OCI-LY3 (cell line): ENCODE data around the gene PPP1R37.

ENCODE experiments used
- H2AFZ ChIP-seq: fragments of 200-600, 300-600 bp; shearing (Covaris generic); 2 replicates; pipeline ENCODE4 v1.6.0; 2014; ENCODE audit warnings: antibody characterized with exemption, low read depth, low read length
- H3K27ac ChIP-seq: fragments of 200-600, 300-600 bp; sonication (generic); 2 replicates; pipeline ENCODE4 v1.5.1; 2014; ENCODE audit warnings: mild to moderate bottlenecking, low read length, moderate library complexity, mixed read lengths
- H3K27me3 ChIP-seq: fragments of 200-600, 300-600 bp; sonication (generic); 2 replicates; pipeline ENCODE4 v1.6.1; 2014; ENCODE audit warnings: low read depth, low read length, mixed read lengths
- H3K36me3 ChIP-seq: fragments of 200-600, 300-600 bp; sonication (generic); replicated peaks from 2 replicates; pipeline ENCODE3; 2014; ENCODE audit warnings: low read depth, low read length, mixed read lengths
- H3K4me1 ChIP-seq: fragments of 300-600, 200-600 bp; sonication (generic); 2 replicates; pipeline ENCODE4 v1.6.1; 2014; ENCODE audit warnings: low read length, mixed read lengths
- H3K4me2 ChIP-seq: fragments of 200-600, 300-600 bp; sonication (generic); 2 replicates; pipeline ENCODE4 v1.6.1; 2014; ENCODE audit warnings: low read length, mixed read lengths
- H3K4me3 ChIP-seq: fragments of 300-600, 200-600 bp; sonication (generic); 2 replicates; pipeline ENCODE4 v1.5.1; 2014; ENCODE audit warnings: antibody characterized with exemption, mild to moderate bottlenecking, low read length, moderate library complexity
- H3K79me2 ChIP-seq: fragments of 300-600, 200-600 bp; shearing (Covaris generic); 2 replicates; pipeline ENCODE4 v1.6.1; 2014; ENCODE audit warnings: mild to moderate bottlenecking, low read length, mixed read lengths
- H3K9ac ChIP-seq: fragments of 300-600, 200-600 bp; shearing (Covaris generic); 2 replicates; pipeline ENCODE4 v1.6.0; 2014; ENCODE audit warnings: mild to moderate bottlenecking, low read length, moderate library complexity
- H3K9me3 ChIP-seq: fragments of 200-600, 300-600 bp; shearing (Covaris generic); 2 replicates; pipeline ENCODE4 v1.6.1; 2014; ENCODE audit warnings: low read length, mixed read lengths; ENCODE audit not compliant: insufficient read depth
- H4K20me1 ChIP-seq: fragments of 200-600, 300-600 bp; sonication (generic); 2 replicates; pipeline ENCODE4 v1.6.1; 2016; ENCODE audit warnings: low read length, mixed read lengths; ENCODE audit not compliant: insufficient read depth
- EZH2phosphoT487 ChIP-seq: fragments of 200-600 bp; shearing (Covaris generic); IDR thresholded peaks from 2 replicates; pipeline ENCODE4 v1.6.1; 2018; ENCODE audit warnings: antibody characterized with exemption, mixed run types, low read depth
- TF ChIP-seq, protein P1 (sequence below): fragments of 200-600, 300-600 bp; sonication (generic); IDR thresholded peaks from 2 replicates; pipeline ENCODE4 v1.5.1; 2014; ENCODE audit warnings: antibody characterized with exemption, low read length, low read depth

PPP1R37 gene

DNA sequence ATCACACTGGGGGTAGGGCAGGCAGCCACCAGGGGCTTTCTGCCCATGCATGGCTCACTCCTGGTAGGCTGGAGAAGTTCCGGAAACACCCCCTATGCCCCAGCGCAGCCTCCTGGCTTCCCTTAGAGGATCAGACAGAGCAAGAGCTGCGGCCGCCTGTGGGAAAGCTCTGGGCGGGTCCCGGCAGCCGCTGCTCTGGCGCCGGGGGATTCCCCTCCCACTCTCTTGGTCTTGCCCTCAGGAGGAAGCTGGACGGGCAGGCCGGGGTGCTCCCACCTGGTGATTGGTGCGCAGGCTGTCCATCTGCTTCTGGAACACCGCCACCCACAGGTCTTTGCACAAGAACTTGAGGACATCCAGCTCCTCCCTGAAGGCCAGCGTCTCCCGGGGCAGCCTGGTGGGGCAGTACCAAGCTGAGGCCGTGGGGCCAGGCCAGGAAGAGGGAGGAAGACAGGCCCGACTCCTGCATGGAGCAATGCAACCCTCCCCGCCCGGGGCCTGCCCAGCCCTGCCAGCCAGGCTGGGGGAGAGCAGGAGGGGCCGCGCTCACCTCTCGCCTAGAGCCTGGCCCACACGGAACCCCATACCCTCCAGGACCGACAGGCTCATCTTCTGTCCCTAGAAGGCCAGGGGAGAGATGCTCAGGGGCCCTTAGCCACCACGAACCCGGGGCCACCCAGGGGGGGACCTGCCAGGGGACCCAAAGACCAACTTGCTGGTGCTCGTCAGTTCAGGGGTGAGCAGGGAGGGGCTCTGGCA is 71.8 kb downstream of the PPP1R37 start:
- Histone ChIP-seq H3K9me3 (no peaks in the 10 kb centered on the region), H3K27me3 (no peaks in the 10 kb centered on the region), H4K20me1 (no peaks in the 10 kb centered on the region), H3K79me2 (no peaks in the 10 kb centered on the region), H3K4me3 (peak overlapping the region; percentile 63), H2AFZ (peak overlapping the region; percentile 18; the same call in 1 of the 2 replicates), H3K4me1 (peaks cover 23% of the 10 kb centered on the region), H3K9ac (peak overlapping the region; percentile 61), H3K36me3 (no peaks in the 10 kb centered on the region), H3K4me2 (peak overlapping the region; percentile 78), H3K27ac (peak overlapping the region; percentile 66)
- no peak for TF ChIP-seq EZH2phosphoT487
- TF ChIP-seq, protein P1, sequence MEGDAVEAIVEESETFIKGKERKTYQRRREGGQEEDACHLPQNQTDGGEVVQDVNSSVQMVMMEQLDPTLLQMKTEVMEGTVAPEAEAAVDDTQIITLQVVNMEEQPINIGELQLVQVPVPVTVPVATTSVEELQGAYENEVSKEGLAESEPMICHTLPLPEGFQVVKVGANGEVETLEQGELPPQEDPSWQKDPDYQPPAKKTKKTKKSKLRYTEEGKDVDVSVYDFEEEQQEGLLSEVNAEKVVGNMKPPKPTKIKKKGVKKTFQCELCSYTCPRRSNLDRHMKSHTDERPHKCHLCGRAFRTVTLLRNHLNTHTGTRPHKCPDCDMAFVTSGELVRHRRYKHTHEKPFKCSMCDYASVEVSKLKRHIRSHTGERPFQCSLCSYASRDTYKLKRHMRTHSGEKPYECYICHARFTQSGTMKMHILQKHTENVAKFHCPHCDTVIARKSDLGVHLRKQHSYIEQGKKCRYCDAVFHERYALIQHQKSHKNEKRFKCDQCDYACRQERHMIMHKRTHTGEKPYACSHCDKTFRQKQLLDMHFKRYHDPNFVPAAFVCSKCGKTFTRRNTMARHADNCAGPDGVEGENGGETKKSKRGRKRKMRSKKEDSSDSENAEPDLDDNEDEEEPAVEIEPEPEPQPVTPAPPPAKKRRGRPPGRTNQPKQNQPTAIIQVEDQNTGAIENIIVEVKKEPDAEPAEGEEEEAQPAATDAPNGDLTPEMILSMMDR = peak; percentile 26; the same call in 1 of the 2 replicates

DNA sequence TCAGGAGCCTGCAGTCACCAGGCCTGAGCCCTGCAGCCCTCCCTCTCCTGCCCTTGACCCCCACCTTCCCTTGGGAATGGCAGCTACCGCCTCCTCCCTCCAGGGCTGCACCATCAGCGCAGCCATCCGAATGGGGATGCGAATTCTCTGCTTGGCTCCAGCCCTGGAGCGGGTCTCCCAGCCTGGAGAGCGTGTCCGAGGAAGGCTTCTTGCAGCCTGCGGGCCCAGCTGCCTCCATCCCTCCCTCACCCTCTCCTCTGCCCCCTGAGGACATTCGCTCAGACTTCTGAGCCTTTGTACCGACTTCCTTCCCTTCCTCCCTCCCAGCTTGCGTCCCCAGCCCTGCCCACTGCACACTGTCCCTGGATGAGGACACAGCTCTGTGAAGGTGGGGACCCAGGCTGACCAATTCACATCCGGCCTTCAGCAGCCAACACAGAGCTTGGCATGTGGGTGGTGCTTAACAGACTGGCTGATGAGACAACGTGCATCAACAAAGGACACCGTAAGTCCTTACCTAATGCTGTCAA is 73.8 kb downstream of the PPP1R37 start:
- Histone ChIP-seq H3K4me3 (no peak overlapping the region), H3K79me2 (no peaks in the 10 kb centered on the region), H3K27ac (no peak overlapping the region), H4K20me1 (no peaks in the 10 kb centered on the region), H3K4me2 (no peak overlapping the region), H3K9ac (no peak overlapping the region), H3K9me3 (no peaks in the 10 kb centered on the region), H3K36me3 (no peaks in the 10 kb centered on the region), H3K4me1 (peaks cover 23% of the 10 kb centered on the region), H3K27me3 (no peaks in the 10 kb centered on the region), H2AFZ (no peak overlapping the region)
- TF ChIP-seq, protein P1 = no peak
- no peak for TF ChIP-seq EZH2phosphoT487

DNA sequence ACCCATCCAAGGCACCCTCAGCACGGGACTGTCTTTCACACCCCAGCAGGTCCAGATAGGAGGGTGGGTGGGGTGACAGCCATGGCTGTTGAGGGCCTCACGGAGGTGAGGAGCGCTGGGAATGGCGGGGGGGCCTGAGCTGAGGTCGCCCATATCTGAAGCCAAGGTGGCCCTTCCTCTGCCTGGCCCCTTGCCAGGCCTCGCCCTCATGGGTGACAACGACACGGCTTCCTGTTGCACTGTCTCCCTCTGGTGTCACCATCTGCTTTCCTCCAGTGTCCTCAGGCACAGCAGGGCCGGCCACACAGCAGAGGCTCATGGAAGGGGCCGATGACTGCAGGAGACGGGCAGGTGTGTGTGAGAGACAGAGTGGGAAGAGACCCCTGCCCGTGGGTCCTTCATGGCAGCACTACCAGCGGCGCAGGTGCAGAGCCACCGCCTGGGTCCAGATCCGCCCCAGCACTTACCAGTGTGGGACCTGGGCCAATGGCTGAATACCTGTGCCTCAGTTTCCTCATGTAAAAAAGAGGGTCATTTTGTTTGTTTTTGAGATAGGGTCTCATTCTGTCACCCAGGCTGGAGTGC is 75.9 kb downstream of the PPP1R37 start:
- Histone ChIP-seq H3K4me1 (peaks cover 15% of the 10 kb centered on the region), H3K27ac (no peak overlapping the region), H3K9ac (no peak overlapping the region), H3K27me3 (no peaks in the 10 kb centered on the region), H3K4me3 (no peak overlapping the region), H3K36me3 (no peaks in the 10 kb centered on the region), H4K20me1 (no peaks in the 10 kb centered on the region), H3K4me2 (no peak overlapping the region), H3K79me2 (no peaks in the 10 kb centered on the region), H3K9me3 (no peaks in the 10 kb centered on the region), H2AFZ (no peak overlapping the region)
- TF ChIP-seq, protein P1 = no peak
- no peak for TF ChIP-seq EZH2phosphoT487

DNA sequence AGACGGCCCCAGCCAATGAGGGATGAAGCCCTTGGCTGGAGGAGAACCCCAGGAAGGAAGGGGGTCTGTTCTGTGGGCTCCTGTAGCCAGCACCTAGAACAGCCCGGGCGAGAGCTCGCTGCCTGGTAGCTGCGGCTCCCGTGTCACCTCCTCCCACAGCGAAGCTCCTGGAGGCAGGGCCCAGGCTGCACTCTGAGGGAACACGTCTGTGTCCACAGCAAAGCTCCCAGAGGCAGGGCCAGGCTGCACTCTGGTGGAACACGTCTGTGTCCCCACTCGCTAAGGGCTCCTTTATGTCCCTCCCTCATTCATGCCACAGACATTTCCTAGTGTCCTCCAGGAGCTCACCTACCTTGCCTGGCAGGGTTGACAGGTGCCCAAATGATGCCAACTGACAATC is 76.6 kb downstream of the PPP1R37 start:
- Histone ChIP-seq H3K4me3 (no peak overlapping the region), H2AFZ (no peak overlapping the region), H3K4me2 (no peak overlapping the region), H3K36me3 (no peaks in the 10 kb centered on the region), H4K20me1 (no peaks in the 10 kb centered on the region), H3K9ac (no peak overlapping the region), H3K27ac (no peak overlapping the region), H3K27me3 (no peaks in the 10 kb centered on the region), H3K79me2 (no peaks in the 10 kb centered on the region), H3K9me3 (no peaks in the 10 kb centered on the region), H3K4me1 (peaks cover 8% of the 10 kb centered on the region)
- no peak for TF ChIP-seq EZH2phosphoT487
- TF ChIP-seq, protein P1 = no peak
